HG02938 (cell line): ENCODE results near the gene DIP2B.
"Not testable (repeated sequence)": the region's sequence is repeated elsewhere in the genome, so short reads cannot be mapped to it uniquely, and the experiment has no call there.

Source experiments
- ATAC-seq: cut with Tn5 transposase; IDR thresholded peaks from one replicate; pipeline ENCODE4 v1.9.1; 2021; ENCODE audit warnings: mild to moderate bottlenecking, moderate library complexity; ENCODE audit not compliant: unreplicated experiment

Gene DIP2B

DNA sequence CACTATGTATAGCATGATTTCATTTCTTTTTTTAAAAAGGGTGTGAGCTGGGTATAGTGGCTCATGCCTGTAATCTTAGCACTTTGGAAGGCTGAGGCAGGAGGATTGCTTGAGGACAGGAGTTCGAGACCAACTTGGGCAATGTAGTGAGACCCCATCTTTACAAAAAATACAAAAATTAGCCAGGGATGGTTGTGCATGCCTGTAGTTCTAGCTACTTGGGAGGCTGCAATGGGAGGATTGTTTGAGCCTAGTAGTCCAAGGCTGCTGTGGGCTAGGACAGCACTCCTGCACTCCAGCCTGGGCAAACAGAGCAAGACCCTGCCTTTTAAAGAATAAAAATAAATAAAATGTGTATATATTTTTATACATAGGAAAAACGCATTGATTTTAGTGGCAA lies 43.0 kb downstream of the DIP2B start:
- ATAC-seq: no peak

DNA sequence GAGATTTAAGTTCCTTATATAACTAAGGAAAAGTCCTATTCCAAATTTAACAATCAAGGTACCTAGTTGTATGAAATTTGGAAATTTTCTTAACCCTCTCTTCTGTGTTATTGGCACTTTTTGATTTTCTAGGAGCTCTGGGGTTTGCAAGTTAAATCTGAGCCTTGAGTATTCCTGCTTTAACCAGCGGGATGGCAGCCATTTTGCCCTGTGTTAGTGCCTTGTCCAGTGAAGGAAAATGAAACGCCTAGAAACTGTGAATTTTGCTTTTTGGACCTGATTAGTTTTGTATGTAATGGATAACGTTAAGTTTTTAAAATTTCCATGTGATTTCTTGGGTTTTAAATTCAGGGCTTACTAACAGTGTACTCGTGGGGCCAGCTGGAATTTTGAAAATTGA lies 45.1 kb downstream of the DIP2B start:
- ATAC-seq: no peak

DNA sequence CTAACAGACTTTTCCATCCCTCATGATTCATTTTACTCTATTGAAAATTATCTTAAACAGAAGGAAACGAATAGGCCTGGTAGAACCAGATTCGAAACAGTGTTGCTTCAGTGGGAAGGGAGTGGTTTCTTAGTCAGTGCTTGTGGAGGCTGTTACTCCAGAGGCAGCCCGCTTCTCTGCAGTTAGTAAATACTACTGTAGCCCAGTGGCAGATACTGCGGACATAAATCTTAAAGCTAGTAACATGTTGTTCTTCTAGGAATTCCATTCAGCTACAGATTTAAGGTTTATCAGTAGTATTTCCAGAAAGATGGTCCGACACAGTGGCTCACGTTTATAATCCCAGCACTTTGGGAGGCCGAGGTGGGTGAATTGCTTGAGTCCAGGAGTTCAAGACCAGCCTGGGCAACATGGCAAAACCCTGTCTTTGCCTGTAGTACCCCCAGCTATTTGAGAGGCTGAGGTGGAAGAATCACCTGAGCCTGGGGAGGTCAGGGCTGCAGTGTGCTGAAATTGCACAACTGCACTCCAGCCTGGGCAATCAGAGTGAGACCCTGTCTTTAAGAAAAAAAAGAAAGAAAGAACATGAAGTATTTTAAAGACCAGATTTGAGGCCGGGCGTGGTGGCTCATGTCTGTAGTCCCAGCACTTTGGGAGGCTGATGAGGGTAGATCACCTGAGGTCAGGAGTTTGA lies 45.9 kb downstream of the DIP2B start:
- no peak for ATAC-seq

GRCh38 chr12:50551866-50552265 lies 47.1 kb downstream of the DIP2B start:
- ATAC-seq: no peak

DNA sequence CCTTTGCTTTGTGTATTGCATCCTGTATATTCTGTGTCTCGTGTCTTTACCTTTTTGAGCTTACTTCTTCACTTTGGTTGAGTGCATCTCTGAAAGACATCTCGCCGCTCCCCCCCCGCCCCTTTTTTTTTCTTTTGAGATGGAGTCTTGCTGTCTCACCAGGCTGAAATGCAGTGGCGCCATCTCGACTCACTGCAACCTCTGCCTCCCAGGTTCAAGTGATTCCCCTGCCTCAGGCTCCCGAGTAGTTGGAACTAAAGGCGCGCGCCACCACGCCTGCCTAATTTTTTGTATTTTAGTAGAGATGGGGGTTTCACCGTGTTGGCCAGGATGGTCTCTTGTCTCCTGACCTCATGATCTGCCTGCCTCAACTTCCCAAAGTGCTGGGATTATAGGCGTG lies 49.9 kb downstream of the DIP2B start:
- ATAC-seq: no peak

DNA sequence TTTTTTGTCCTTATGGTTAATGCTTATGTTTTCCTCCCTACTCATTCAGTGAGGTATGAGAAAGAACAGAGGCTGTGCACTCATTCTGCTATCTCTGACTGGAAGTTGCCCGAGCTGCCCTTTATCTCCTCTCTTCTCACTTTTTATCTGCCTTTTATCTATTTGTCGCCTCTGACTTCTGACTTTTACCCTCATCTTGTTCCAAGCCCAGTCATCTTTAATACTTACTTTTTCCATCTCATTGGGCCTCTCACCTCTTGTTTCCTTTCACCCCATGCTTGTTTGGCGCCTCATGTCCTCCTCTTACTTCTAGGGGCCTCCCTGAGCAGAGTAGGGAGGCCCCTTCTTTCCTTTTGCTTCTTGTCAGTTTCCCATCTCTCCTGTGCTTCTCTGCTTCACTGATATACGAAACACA lies 50.7 kb downstream of the DIP2B start:
- no peak for ATAC-seq

DNA sequence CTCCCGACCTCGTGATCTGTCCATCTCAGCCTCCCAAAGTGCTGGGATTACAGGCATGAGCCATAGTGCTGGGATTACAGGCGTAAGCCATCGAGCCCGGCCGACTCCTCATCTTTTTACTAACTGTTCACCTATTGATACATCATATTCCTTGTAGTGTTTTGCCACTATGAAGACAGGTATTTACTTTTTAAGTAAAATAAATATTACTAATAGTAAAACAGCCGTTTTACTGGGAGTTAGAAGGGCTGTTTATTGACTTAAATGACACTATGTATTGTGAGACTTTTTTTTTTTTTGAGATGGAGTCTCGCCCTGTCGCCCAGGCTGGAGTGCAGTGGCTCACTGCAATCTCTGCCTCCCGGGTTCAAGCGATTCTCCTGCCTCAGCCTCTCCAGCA lies 51.5 kb downstream of the DIP2B start:
- ATAC-seq: no peak

DNA sequence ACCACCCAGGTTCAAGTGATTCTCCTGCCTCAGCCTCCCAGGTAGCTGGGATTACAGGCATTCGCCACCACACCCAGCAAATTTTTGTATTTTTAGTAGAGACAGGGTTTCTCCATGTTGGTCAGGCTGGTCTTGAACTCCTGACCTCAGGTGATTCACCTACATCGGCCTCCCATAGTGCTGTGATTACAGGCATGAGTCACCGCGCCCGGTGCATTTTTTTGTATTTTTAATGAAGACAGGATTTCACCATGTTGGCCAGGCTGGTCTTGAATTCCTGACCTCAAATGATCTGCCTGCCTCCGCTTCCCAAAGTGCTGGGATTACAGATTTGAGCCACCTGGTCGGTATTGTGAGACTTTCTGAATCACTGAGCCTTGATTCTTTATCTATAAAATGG lies 52.0 kb downstream of the DIP2B start:
- ATAC-seq: not testable (repeated sequence)

DNA sequence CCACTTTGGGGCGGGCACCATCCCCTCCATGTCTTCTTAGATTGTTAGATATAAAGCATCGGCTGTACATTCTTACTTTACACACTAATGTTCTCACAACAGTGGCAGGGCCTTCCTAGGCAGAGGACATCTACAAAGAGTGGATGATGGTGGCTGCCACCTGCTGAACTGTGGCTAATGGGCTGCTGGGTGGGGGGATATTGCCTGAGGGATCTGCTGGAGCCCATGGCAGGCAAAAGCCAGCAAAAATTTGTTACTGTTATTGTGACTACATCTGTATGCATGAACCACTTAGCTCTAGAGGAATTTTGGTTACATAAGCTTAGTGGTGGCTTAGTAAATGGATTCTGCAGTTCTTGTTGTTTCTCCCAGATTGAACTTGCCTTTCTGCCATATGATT lies 52.6 kb downstream of the DIP2B start:
- no peak for ATAC-seq

DNA sequence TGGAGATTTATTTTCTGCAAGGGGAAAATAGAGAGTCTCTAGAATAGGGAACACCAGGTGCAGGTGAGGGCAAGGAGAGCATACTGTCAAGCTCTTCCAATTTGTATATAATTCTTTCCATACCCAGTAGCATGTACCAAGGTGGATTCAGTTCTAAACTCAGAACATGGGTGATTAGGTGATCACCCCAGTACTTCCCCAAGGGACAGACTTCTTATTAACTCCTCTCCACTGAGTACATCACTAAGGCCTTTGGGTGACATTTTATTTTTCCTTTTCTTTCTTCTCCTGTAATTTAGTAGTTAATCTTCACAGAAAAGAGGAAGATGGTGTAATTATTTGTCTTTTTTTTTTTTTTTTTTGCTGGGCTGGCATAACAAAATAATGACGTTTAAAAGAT lies 54.2 kb downstream of the DIP2B start:
- ATAC-seq: no peak

DNA sequence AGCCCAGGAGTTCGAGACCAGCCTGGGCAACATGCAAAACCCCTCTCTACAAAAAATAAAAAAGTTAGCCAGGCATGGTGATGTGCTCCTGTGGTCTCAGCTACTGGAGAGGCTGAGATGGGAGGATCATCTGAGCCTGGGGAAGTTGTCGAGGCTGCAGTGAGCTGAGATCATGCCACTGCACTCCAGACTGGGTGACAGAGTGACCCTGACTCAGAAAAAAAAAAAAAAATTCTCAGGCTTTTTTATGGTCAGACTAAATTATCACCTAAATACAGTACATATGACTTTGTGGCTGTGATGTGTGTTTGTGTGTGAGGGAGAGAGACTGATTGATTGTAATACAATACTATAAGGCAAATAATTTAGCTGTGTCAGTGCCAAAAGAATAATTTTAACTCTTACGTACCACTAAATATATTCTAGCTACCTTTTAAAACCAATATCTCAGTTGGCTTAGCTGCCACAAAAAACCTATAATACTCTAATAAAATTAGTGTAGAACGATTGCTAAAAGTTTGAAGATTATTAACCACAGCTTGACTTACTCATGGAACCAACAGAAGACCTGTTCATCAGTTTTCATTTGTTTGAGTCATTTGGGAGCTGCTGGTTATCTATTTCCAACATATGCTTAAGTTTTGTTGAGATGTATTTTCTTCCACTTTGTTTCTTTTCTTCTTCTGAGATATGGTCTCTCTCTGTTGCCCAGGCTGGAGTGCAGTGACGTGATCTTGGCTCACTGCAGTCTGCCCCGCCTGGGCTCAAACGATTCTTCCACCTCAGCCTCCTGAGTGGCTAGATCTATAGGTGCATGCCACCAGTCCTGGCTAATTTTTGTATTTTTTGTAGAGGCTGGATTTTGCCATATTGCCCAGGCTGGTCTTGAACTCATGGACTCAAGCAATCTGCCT lies 58.0 kb downstream of the DIP2B start:
- ATAC-seq: no peak

- no peak for ATAC-seq
Observed at GRCh38 chr12:50563434-50563787, 58.6 kb downstream of the DIP2B start.

GRCh38 chr12:50564237-50564947 lies 59.6 kb downstream of the DIP2B start:
- no peak for ATAC-seq

DNA sequence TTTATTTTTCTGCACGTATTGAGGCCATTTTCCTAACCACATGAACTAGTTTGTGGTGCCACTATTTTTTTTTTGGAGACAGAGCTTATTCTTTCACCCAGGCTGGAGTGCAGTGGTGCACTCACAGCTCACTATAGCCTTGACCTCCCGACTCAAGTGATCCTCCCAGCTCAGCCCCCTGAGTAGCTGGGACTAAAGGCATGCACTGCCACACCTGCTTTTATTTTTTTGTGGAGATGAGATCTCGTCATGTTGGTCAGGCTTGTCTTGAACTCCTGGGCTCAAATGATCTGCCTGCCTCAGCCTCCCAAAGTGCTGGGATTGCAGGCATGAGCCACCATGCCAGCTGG lies 60.1 kb downstream of the DIP2B start:
- ATAC-seq: no peak

DNA sequence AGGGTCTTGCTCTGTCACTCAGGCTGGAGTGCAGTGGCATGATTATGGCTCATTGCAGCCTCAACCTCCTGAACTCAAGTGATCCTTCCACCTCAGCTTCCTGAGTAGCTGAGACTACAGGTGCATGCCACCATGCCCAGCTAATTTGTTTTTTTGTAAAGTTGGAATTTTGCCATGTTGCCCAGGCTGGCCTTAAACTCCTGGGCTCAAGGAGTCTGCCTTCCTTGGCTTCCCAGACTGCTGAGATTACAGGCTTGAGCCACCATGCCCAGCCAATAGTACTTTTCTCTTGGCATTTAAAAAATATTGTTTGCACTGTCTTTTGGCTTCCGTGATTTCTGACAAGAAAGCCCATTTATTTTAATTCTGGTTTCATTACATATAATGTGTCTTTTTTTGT lies 61.3 kb downstream of the DIP2B start:
- ATAC-seq: no peak

DNA sequence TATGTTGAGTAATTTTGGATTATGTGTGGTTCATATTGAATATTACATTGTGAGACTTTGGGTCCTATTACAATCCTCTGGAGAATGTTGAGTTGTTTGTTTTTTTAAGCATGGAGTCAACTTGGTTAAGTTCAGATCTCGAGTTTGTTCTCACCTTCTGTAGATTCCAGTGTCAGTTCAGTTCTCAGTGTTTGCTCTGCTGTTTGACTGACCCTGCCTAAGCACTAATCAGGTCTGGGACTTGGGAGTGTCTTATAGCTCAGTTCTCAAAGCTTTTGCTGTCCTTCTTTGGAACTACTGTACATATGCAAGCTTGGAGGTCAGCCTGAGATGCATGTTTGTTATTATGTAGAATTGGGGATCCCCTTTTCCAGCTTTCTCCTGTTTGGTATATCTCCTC lies 63.1 kb downstream of the DIP2B start:
- no peak for ATAC-seq

DNA sequence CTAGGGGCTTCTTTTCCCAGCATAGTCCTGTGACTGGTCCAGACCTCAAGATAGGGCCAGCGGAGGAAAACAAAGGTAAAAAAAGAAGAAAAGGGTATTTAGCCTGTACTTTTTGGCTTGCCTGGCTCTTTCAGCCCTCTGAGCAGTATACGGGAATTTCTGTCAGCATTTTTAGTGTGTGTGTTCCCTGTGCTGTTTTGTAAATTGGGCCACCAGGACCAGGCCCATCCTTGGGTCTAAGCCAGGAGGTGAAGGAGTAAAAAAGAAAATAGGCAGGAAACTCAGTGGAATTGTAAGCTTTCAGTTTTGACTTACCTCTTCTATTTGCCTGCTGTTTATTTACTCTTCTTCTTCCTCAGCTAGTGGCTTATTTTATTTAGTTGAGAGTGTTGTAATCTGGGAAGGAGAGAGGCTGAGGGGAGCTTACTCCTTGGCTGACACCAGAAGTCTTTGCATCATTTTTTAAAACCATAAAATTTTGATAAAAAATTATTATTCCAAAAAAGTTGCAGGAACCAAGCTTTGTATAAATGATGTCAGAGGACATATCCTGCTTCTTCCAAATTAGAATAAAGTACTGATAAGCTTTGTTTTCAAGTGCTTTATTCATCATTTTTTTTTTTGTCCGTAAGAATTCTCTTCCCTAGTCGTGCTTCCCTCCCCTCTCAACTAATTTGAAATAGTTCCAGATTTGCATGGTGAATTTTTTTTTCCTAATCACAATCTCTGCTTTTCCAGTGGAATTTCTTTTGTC lies 63.7 kb downstream of the DIP2B start:
- ATAC-seq: no peak

DNA sequence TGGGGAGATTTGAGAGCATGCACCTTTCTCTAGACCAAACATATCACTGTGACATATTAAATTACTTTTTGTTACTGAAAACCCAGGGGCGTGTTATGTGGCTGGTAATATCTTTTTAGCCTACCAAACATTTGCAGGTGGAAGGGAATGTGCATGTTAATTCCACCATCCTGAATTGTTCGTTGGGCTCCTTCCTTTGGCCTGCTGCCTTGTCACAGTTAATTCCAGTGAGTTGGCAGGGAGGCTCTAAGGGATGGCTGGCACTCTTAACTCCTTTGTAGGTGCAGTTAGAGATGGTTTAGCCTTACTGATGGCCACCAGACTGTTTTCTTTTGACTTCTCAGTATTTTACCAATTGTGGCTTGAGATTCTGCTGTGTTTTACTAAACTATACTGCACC lies 64.5 kb downstream of the DIP2B start:
- ATAC-seq: no peak

- ATAC-seq: no peak
Observed at GRCh38 chr12:50569876-50570275, 65.1 kb downstream of the DIP2B start.

- ATAC-seq: no peak
Observed at GRCh38 chr12:50571786-50572185, 67.0 kb downstream of the DIP2B start.

- ATAC-seq: no peak
Observed at GRCh38 chr12:50572287-50572686, 67.5 kb downstream of the DIP2B start.
